Esophagus muscularis mucosa (tissue), 4 donors: Measurements from ENCODE around the gene C19orf85.

Experiments
- EP300 ChIP-seq: sonication (generic); formaldehyde crosslinking; IDR thresholded peaks from one replicate; pipeline ENCODE4 v1.6.1; 2017; ENCODE audit warnings: antibody characterized with exemption
- POLR2A ChIP-seq: fragments of 450-650 bp; IDR thresholded peaks from one replicate; pipeline ENCODE4 v1.6.1; 2017; ENCODE audit warnings: antibody characterized with exemption, moderate library complexity, mild to moderate bottlenecking, low read depth
- POLR2AphosphoS5 ChIP-seq, 2 donors: sonication (generic); formaldehyde crosslinking; IDR thresholded peaks; one replicate each; pipeline ENCODE4 v1.6.1; 2017; ENCODE audit warnings: antibody characterized with exemption in 2 of 2
- TF ChIP-seq, protein P1 (sequence below), 3 experiments: fragments of 200-600 bp in 2 of 3; fragments of 450-650 bp in 1 of 3; sonication (generic) in 2 of 3; IDR thresholded peaks; one replicate each; pipeline ENCODE4 v1.5.1; 2017 to 2019; ENCODE audit warnings: antibody characterized with exemption in 3 of 3, mild to moderate bottlenecking in 2 of 3, moderate library complexity in 1 of 3

DNA sequence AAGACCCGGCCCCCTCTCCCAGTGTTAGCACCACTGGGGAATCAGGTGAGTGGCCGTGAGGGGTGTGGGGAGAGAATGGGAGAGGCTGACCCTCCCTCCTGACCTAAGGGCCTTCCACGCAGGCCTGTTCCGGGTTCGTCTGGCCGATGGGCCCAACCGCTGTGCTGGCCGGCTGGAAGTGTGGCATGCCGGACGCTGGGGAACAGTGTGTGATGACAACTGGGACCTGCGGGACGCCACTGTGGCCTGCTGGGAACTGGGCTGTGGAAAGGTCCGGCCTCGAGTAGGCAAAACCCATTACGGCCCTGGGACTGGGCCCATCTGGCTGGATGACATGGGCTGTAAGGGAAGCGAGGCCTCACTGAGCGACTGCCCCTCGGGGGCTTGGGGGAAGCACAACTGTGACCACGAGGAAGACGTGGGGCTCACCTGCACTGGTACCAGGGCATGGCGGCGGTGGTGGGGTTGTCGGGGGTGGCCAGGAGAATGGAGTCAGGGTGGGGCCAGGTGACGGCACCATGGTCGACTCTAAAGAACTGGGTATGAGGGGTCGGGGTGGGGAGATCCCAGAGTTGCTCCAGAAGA, 35.9 kb upstream of the C19orf85 start:
- TF ChIP-seq POLR2AphosphoS5 (IDR thresholded peaks at IDR 0.05), result no peak
- no peak for TF ChIP-seq EP300
- TF ChIP-seq, protein P1, sequence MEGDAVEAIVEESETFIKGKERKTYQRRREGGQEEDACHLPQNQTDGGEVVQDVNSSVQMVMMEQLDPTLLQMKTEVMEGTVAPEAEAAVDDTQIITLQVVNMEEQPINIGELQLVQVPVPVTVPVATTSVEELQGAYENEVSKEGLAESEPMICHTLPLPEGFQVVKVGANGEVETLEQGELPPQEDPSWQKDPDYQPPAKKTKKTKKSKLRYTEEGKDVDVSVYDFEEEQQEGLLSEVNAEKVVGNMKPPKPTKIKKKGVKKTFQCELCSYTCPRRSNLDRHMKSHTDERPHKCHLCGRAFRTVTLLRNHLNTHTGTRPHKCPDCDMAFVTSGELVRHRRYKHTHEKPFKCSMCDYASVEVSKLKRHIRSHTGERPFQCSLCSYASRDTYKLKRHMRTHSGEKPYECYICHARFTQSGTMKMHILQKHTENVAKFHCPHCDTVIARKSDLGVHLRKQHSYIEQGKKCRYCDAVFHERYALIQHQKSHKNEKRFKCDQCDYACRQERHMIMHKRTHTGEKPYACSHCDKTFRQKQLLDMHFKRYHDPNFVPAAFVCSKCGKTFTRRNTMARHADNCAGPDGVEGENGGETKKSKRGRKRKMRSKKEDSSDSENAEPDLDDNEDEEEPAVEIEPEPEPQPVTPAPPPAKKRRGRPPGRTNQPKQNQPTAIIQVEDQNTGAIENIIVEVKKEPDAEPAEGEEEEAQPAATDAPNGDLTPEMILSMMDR (IDR thresholded peaks at IDR 0.05), result no peak
- TF ChIP-seq POLR2A, result no peak
